Measurements from ENCODE around the gene LRTM2. TPM values are rescaled to one million over a fixed set of nuclear protein-coding genes. Genes with fewer than 3 reads are reported as not detected.

Gene LRTM2
- total and polyA plus RNA-seq, 2 of the 4 experiments (the other 2 are of a cell fraction) = not detected

DNA sequence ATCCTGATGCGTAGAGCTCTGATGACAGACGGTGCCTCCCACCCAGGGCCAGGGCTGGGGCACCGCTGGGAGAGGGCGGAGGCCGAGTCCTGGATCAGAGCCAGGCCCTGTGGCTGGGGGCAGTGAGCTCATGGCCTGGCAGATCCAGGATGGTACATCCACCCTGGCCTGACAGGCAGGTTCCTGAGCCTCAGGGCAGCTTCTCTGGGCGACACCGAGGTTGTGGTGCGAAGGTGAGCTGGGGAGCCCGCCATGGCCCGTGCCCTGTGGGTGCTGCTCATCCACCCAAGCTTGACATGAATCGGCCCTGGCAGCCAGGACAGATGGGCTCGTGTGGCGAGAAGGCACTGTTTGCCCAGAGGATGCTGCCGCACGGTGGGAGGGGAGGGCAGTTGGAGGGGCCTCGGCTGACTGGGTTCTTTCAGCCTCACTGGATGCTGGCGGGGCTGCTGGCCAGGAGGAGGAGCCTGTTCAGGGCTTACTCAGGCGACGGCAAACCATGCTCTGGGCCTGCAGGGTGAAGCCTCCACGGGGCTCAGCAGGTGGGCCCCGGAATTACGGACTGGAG lies 16.6 kb downstream of the LRTM2 start:
- dilution Hi-C loops (cut with HindIII; ENCODE audit: low sequenced_read_pairs, unreplicated experiment) = no loop called here
- Histone ChIP-seq H3K23ac (ENCODE audit: low read depth, low read length) (no peak overlapping the region), H3K4ac (ENCODE audit: low read depth, low read length) (no peak overlapping the region), H4K20me1 (ENCODE audit: insufficient read depth, low read length) (no peaks in the 10 kb centered on the region), H2BK15ac (ENCODE audit: low read depth, low read length) (no peak overlapping the region), H2AFZ (replicated peaks; ENCODE audit: low read length, poor library complexity) (no peak overlapping the region), H3K4me1 (ENCODE audit: control insufficient read depth, insufficient read depth, low read length) (no peaks in the 10 kb centered on the region), H3K4me2 (ENCODE audit: low read depth, low read length) (no peak overlapping the region), H2BK20ac (ENCODE audit: low read depth, low read length) (no peak overlapping the region), H2AK5ac (ENCODE audit: low read depth, low read length) (no peak overlapping the region; the same call in 1 of the 2 replicates), H4K8ac (ENCODE audit: low read depth in 2 of 2, low read length in 2 of 2) (no peak overlapping the region), H2BK5ac (ENCODE audit: low read depth, low read length, poor library complexity, severe bottlenecking) (no peak overlapping the region), H3K9ac (ENCODE audit: low read depth, low read length) (no peak overlapping the region), H4K91ac (ENCODE audit: insufficient read depth, low read depth, low read length) (no peak overlapping the region), H3K79me1 (ENCODE audit: low read depth in 1 of 2, low read length in 2 of 2) (no peaks in the 10 kb centered on the region), H3K4me3 (ENCODE audit: insufficient read depth, low read depth, low read length) (no peak overlapping the region), H3K9me3 (ENCODE audit: control insufficient read depth, insufficient read depth, low read length) (no peaks in the 10 kb centered on the region), H3K27me3 (ENCODE audit: control insufficient read depth, insufficient read depth, low read length) (peaks cover 54% of the 10 kb centered on the region), H2AK9ac (replicated peaks; ENCODE audit: low read depth, low read length, poor library complexity) (no peak overlapping the region), H2BK120ac (ENCODE audit: low read depth, low read length) (no peak overlapping the region), H3K9me1 (ENCODE audit: insufficient read depth, low read length) (no peaks in the 10 kb centered on the region), H4K5ac (ENCODE audit: low read depth, low read length) (no peak overlapping the region), H3K14ac (replicated peaks; ENCODE audit: low read depth, low read length) (no peak overlapping the region), H3K36me3 (ENCODE audit: control insufficient read depth, insufficient read depth, low read length) (no peaks in the 10 kb centered on the region), H3K56ac (ENCODE audit: extremely low read depth, insufficient read depth, low read length) (no peak overlapping the region), H3K27ac (ENCODE audit: insufficient read depth, low read length) (no peak overlapping the region), H3K18ac (ENCODE audit: low read depth, low read length) (no peak overlapping the region)
- ChIA-PET POLR2A (ENCODE audit: unreplicated experiment) (no interaction called here), CTCF (no interaction called here)
- in situ Hi-C loops (cut with MboI; ENCODE audit: low sequenced_read_pairs) = no loop called here
- ATAC-seq (ENCODE audit: low read depth) (no peak), DNase-seq (no peak)
- intact Hi-C loops (cut with micrococcal nuclease) = no loop called here
- BruUV-seq (replicated peaks) = no TSS peak
- 76% methylated on average over 16 of the region's 22 CpGs; no CpG with 5 or more reads in 1 of the 2 experiments for WGBS, 2 experiments (ENCODE audit: extremely low coverage in 2 of 2, insufficient read length in 1 of 2)
- TF ChIP-seq, protein P1, sequence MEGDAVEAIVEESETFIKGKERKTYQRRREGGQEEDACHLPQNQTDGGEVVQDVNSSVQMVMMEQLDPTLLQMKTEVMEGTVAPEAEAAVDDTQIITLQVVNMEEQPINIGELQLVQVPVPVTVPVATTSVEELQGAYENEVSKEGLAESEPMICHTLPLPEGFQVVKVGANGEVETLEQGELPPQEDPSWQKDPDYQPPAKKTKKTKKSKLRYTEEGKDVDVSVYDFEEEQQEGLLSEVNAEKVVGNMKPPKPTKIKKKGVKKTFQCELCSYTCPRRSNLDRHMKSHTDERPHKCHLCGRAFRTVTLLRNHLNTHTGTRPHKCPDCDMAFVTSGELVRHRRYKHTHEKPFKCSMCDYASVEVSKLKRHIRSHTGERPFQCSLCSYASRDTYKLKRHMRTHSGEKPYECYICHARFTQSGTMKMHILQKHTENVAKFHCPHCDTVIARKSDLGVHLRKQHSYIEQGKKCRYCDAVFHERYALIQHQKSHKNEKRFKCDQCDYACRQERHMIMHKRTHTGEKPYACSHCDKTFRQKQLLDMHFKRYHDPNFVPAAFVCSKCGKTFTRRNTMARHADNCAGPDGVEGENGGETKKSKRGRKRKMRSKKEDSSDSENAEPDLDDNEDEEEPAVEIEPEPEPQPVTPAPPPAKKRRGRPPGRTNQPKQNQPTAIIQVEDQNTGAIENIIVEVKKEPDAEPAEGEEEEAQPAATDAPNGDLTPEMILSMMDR (conservative IDR thresholded peaks at IDR 0.05; ENCODE audit: low read depth, low read length) = no peak
- TF ChIP-seq POLR2A (IDR thresholded peaks at IDR 0.05; ENCODE audit: low read depth, low read length) (no peak), MAFK (IDR thresholded peaks at IDR 0.05; ENCODE audit: low read depth, low read length) (no peak), BHLHE40 (IDR thresholded peaks at IDR 0.05; ENCODE audit: low read depth, low read length) (no peak), MAZ (IDR thresholded peaks at IDR 0.05; ENCODE audit: borderline replicate concordance, low read depth, low read length) (no peak), RFX5 (IDR thresholded peaks at IDR 0.05; ENCODE audit: low read depth, low read length) (no peak), RAD21 (IDR thresholded peaks at IDR 0.05; ENCODE audit: low read length) (no peak), RCOR1 (IDR thresholded peaks at IDR 0.05; ENCODE audit: insufficient replicate concordance, low read length) (no peak)
- TF ChIP-seq, protein P2, sequence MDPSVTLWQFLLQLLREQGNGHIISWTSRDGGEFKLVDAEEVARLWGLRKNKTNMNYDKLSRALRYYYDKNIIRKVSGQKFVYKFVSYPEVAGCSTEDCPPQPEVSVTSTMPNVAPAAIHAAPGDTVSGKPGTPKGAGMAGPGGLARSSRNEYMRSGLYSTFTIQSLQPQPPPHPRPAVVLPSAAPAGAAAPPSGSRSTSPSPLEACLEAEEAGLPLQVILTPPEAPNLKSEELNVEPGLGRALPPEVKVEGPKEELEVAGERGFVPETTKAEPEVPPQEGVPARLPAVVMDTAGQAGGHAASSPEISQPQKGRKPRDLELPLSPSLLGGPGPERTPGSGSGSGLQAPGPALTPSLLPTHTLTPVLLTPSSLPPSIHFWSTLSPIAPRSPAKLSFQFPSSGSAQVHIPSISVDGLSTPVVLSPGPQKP (IDR thresholded peaks at IDR 0.05; ENCODE audit: borderline replicate concordance, low read depth, low read length) = no peak
- TF ChIP-seq, protein P3, sequence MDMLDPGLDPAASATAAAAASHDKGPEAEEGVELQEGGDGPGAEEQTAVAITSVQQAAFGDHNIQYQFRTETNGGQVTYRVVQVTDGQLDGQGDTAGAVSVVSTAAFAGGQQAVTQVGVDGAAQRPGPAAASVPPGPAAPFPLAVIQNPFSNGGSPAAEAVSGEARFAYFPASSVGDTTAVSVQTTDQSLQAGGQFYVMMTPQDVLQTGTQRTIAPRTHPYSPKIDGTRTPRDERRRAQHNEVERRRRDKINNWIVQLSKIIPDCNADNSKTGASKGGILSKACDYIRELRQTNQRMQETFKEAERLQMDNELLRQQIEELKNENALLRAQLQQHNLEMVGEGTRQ (IDR thresholded peaks at IDR 0.05; ENCODE audit: low read depth, low read length) = no peak

All from IMR-90 (cell line).